HEK293 (cell line): Measurements from ENCODE around the gene LRSAM1.

ENCODE experiments used
- CTCF ChIA-PET: fragments of 350-600 bp; formaldehyde crosslinking; extraction: SDS; loops from one replicate; lab custom pipeline; 2021; ENCODE audit warnings: antibody characterized with exemption; lab: Yijun Ruan, JAX
- POLR2A ChIA-PET: fragments of 300-600 bp; formaldehyde crosslinking; extraction: SDS; loops from one replicate; lab custom pipeline; 2020; ENCODE audit warnings: antibody characterized with exemption, inconsistent platforms; lab: Yijun Ruan, JAX
- H3K27ac ChIP-seq: fragments of 200-500 bp; sonication (Bioruptor generic); 2 replicates; pipeline ENCODE4 v1.5.1; 2014; ENCODE audit warnings: low read depth, low read length, control low read depth, inconsistent platforms; ENCODE audit errors: extremely low read depth
- H3K36me3 ChIP-seq, 2 experiments: fragments of 200-500 bp in 1 of 2; sonication (Bioruptor generic) in 1 of 2; 1 replicate in 1 of 2; 2 replicates in 1 of 2; pipeline ENCODE4 v1.5.1; 2014 to 2017; ENCODE audit warnings: inconsistent platforms in 2 of 2, low read length in 2 of 2; ENCODE audit not compliant: control insufficient read depth in 2 of 2, insufficient read depth in 1 of 2
- H3K4me1 ChIP-seq: fragments of 200-500 bp; sonication (Bioruptor generic); 2 replicates; pipeline ENCODE4 v1.5.1; 2014; ENCODE audit warnings: mild to moderate bottlenecking, low read length, inconsistent platforms; ENCODE audit not compliant: control insufficient read depth, insufficient read depth
- H3K4me3 ChIP-seq: 2 replicates; pipeline ENCODE4 v1.5.1; 2011; ENCODE audit warnings: low read depth, mild to moderate bottlenecking, control low read depth, low read length, moderate library complexity
- H3K9me3 ChIP-seq: fragments of 200-500 bp; sonication (Bioruptor generic); 2 replicates; pipeline ENCODE4 v1.5.1; 2014; ENCODE audit warnings: low read depth, low read length, inconsistent platforms; ENCODE audit not compliant: control insufficient read depth, insufficient read depth
- ELK4 ChIP-seq: IDR thresholded peaks from 2 replicates; pipeline ENCODE4 v1.6.1; 2011; ENCODE audit warnings: mild to moderate bottlenecking, low read depth, low read length, borderline replicate concordance
- GLIS2 ChIP-seq: fragments of 450-650 bp; formaldehyde crosslinking; IDR thresholded peaks from 2 replicates; pipeline ENCODE4 v1.5.1; 2016; ENCODE audit warnings: missing biosample characterization, missing genetic modification characterization
- IKZF3 ChIP-seq: fragments of 450-650 bp; IDR thresholded peaks from 2 replicates; pipeline ENCODE4 v1.5.0; 2018; ENCODE audit warnings: missing biosample characterization, mild to moderate bottlenecking, missing genetic modification characterization, moderate library complexity
- PRDM1 ChIP-seq: fragments of 450-650 bp; formaldehyde crosslinking; IDR thresholded peaks from 2 replicates; pipeline ENCODE4; 2016; ENCODE audit warnings: missing biosample characterization, missing genetic modification characterization
- PRDM10 ChIP-seq: fragments of 450-650 bp; formaldehyde crosslinking; IDR thresholded peaks from 2 replicates; pipeline ENCODE4 v1.5.1; 2016; ENCODE audit warnings: missing biosample characterization, missing genetic modification characterization
- REPIN1 ChIP-seq: fragments of 450-650 bp; formaldehyde crosslinking; IDR thresholded peaks from 2 replicates; pipeline ENCODE4 v1.5.1; 2017; ENCODE audit warnings: missing biosample characterization, missing genetic modification characterization, low read depth
- SALL2 ChIP-seq: fragments of 450-650 bp; formaldehyde crosslinking; IDR thresholded peaks from 2 replicates; pipeline ENCODE4 v1.5.0; 2017; ENCODE audit warnings: missing biosample characterization, mild to moderate bottlenecking, missing genetic modification characterization, borderline replicate concordance
- TCF7L2 ChIP-seq: IDR thresholded peaks from 2 replicates; pipeline ENCODE4 v1.6.1; 2011; ENCODE audit warnings: low read depth, mild to moderate bottlenecking, inconsistent platforms, low read length, moderate library complexity, borderline replicate concordance
- ZBTB44 ChIP-seq: fragments of 450-650 bp; IDR thresholded peaks from 2 replicates; pipeline ENCODE4 v1.5.1; 2018; ENCODE audit warnings: missing biosample characterization, mild to moderate bottlenecking, missing genetic modification characterization
- ZBTB48 ChIP-seq: fragments of 450-650 bp; formaldehyde crosslinking; IDR thresholded peaks from 2 replicates; pipeline ENCODE4 v1.5.1; 2016; ENCODE audit warnings: missing biosample characterization, missing genetic modification characterization
- ZNF155 ChIP-seq: fragments of 450-650 bp; formaldehyde crosslinking; IDR thresholded peaks from 2 replicates; pipeline ENCODE4 v1.5.1; 2016; ENCODE audit warnings: missing biosample characterization, missing genetic modification characterization
- ZNF169 ChIP-seq: fragments of 450-650 bp; formaldehyde crosslinking; IDR thresholded peaks from 2 replicates; pipeline ENCODE4 v1.5.1; 2016; ENCODE audit warnings: missing biosample characterization, missing genetic modification characterization
- ZNF311 ChIP-seq: fragments of 450-650 bp; formaldehyde crosslinking; IDR thresholded peaks from 2 replicates; pipeline ENCODE4 v1.5.1; 2017; ENCODE audit warnings: missing biosample characterization, missing genetic modification characterization, borderline replicate concordance
- ZNF350 ChIP-seq: fragments of 450-650 bp; formaldehyde crosslinking; IDR thresholded peaks from 2 replicates; pipeline ENCODE4 v1.5.0; 2017; ENCODE audit warnings: missing biosample characterization, mild to moderate bottlenecking, missing genetic modification characterization
- ZNF423 ChIP-seq: fragments of 450-650 bp; formaldehyde crosslinking; IDR thresholded peaks from 2 replicates; pipeline ENCODE4 v1.5.1; 2016; ENCODE audit warnings: missing biosample characterization, missing genetic modification characterization
- ZNF600 ChIP-seq: fragments of 450-650 bp; formaldehyde crosslinking; IDR thresholded peaks from 2 replicates; pipeline ENCODE4 v1.5.1; 2016; ENCODE audit warnings: missing biosample characterization, missing genetic modification characterization
- TF ChIP-seq, protein P1 (sequence below): fragments of 450-650 bp; formaldehyde crosslinking; IDR thresholded peaks from 2 replicates; pipeline ENCODE4 v1.5.1; 2016; ENCODE audit warnings: missing biosample characterization, missing genetic modification characterization
- TF ChIP-seq, protein P2 (sequence below): fragments of 450-650 bp; formaldehyde crosslinking; IDR thresholded peaks from 2 replicates; pipeline ENCODE4 v1.5.1; 2016; ENCODE audit warnings: missing biosample characterization, missing genetic modification characterization

The LRSAM1 gene

DNA sequence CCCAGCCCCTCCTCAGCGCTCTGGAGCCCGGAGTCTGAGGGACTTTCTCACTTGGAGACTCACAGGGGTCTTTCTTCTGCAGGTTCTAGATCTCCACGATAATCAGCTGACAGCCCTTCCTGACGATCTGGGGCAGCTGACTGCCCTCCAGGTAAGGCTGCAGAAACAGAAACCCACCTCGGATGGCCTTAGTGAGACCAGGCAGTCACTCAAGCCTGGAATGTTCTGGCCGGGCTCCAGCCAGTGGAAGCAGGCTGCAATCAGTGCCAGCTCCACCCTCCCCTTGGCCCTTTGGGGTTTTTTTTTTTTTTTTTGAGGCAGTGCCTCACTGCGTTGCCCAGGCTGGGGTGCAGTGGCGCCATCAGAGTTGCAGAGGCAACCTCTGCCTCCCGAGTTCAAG lies 7.6 kb downstream of the LRSAM1 start (continued):
- no peak for TF ChIP-seq ZNF169 (tag by site-specific recombination)
- no peak for TF ChIP-seq ELK4
- TF ChIP-seq ZNF311 (tag by site-specific recombination) = no peak

GRCh38 chr9:127463382-127463781 lies 12.1 kb downstream of the LRSAM1 start:
- Histone ChIP-seq H3K27ac (no peak overlapping the region), H3K36me3 (peaks cover 0 to 69% of the 10 kb centered on the region in 2 experiments; a peak in 2 of 3 replicates)
- POLR2A ChIA-PET = interaction anchor here (2.0 kb wide), 1 partner anchor 11 kb away, joined by 13 read pairs; the partner anchor contains the start of gene LRSAM1

More at GRCh38 chr9:127463382-127463781, 12.1 kb downstream of the LRSAM1 start:
- Histone ChIP-seq H3K9me3 (no peaks in the 10 kb centered on the region), H3K4me1 (no peaks in the 10 kb centered on the region), H3K4me3 (no peak overlapping the region)
- CTCF ChIA-PET = interaction anchor here (0.5 to 1.1 kb wide), 5 partner anchors 8 to 406 kb away, joined by 3 to 4 read pairs (median 3); no protein-coding TSS in a partner anchor
- TF ChIP-seq, protein P1, sequence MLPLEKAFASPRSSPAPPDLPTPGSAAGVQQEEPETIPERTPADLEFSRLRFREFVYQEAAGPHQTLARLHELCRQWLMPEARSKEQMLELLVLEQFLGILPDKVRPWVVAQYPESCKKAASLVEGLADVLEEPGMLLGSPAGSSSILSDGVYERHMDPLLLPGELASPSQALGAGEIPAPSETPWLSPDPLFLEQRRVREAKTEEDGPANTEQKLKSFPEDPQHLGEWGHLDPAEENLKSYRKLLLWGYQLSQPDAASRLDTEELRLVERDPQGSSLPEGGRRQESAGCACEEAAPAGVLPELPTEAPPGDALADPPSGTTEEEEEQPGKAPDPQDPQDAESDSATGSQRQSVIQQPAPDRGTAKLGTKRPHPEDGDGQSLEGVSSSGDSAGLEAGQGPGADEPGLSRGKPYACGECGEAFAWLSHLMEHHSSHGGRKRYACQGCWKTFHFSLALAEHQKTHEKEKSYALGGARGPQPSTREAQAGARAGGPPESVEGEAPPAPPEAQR = no peak
- no peak for TF ChIP-seq ZNF155 (tag by site-specific recombination)
- TF ChIP-seq PRDM10 (tag by site-specific recombination) = no peak
- no peak for TF ChIP-seq TCF7L2
- no peak for TF ChIP-seq GLIS2 (tag by site-specific recombination)
- TF ChIP-seq ZNF600 (tag by site-specific recombination) = no peak
- TF ChIP-seq, protein P2, sequence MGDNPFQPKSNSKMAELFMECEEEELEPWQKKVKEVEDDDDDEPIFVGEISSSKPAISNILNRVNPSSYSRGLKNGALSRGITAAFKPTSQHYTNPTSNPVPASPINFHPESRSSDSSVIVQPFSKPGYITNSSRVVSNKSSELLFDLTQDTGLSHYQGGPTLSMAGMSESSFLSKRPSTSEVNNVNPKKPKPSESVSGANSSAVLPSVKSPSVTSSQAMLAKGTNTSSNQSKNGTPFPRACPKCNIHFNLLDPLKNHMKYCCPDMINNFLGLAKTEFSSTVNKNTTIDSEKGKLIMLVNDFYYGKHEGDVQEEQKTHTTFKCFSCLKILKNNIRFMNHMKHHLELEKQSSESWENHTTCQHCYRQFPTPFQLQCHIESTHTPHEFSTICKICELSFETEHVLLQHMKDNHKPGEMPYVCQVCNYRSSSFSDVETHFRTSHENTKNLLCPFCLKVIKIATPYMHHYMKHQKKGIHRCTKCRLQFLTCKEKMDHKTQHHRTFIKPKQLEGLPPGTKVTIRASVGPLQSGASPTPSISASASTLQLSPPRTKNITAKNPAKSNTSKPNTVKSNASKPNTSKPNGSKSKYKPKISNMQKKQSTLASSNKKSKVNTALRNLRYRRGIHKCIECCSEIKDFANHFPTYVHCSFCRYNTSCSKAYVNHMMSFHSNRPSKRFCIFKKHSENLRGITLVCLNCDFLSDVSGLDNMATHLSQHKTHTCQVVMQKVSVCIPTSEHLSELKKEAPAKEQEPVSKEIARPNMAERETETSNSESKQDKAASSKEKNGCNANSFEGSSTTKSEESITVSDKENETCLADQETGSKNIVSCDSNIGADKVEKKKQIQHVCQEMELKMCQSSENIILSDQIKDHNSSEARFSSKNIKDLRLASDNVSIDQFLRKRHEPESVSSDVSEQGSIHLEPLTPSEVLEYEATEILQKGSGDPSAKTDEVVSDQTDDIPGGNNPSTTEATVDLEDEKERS = no peak
- no peak for TF ChIP-seq ZBTB48 (tag by site-specific recombination)
- TF ChIP-seq ZBTB44 = no peak
- TF ChIP-seq SALL2 = no peak
- no peak for TF ChIP-seq REPIN1 (tag by site-specific recombination)
- no peak for TF ChIP-seq ZNF350
- TF ChIP-seq IKZF3 (tag by site-specific recombination) = no peak
- TF ChIP-seq PRDM1 (tag by site-specific recombination) = no peak
- no peak for TF ChIP-seq ZNF423 (tag by site-specific recombination)
